GM18511 (cell line): ENCODE measurements around the gene CD7.

Source experiments
- ATAC-seq: cut with Tn5 transposase; IDR thresholded peaks from one replicate; pipeline ENCODE4 v1.9.1; 2021; ENCODE audit warnings: mild to moderate bottlenecking, moderate library complexity; ENCODE audit not compliant: unreplicated experiment

Gene CD7

GRCh38 chr17:82281502-82282238 is 35.7 kb downstream of the CD7 start:
- ATAC-seq = no peak

GRCh38 chr17:82281076-82281475 is 36.3 kb downstream of the CD7 start:
- ATAC-seq = no peak

- ATAC-seq = no peak
Observed at GRCh38 chr17:82280537-82280936, 36.9 kb downstream of the CD7 start.

GRCh38 chr17:82278786-82279391 is 38.5 kb downstream of the CD7 start:
- no peak for ATAC-seq

- no peak for ATAC-seq
Observed at GRCh38 chr17:82278308-82278707, 39.1 kb downstream of the CD7 start.

GRCh38 chr17:82277851-82278250 is 39.6 kb downstream of the CD7 start:
- ATAC-seq = no peak

- no peak for ATAC-seq
Observed at GRCh38 chr17:82276938-82277337, 40.5 kb downstream of the CD7 start.

GRCh38 chr17:82275326-82275725 is 42.1 kb downstream of the CD7 start:
- ATAC-seq = no peak

GRCh38 chr17:82274134-82275020 is 43.0 kb downstream of the CD7 start:
- ATAC-seq = no peak

- peak; percentile 86 for ATAC-seq
Observed at GRCh38 chr17:82273327-82274133, 43.9 kb downstream of the CD7 start, which contains the start of gene CSNK1D. TSS of gene CSNK1D (minus strand) at chr17:82273700. CDS start at chr17:82273381, 319 bp downstream.

GRCh38 chr17:82272495-82273326 is 44.7 kb downstream of the CD7 start:
- peak; percentile 10 for ATAC-seq

GRCh38 chr17:82271401-82271800 is 46.0 kb downstream of the CD7 start:
- no peak for ATAC-seq

- no peak for ATAC-seq
Observed at GRCh38 chr17:82270651-82271050, 46.8 kb downstream of the CD7 start.

- ATAC-seq = no peak
Observed at GRCh38 chr17:82269882-82270500, 47.4 kb downstream of the CD7 start.

GRCh38 chr17:82269138-82269881 is 48.1 kb downstream of the CD7 start:
- no peak for ATAC-seq

- no peak for ATAC-seq
Observed at GRCh38 chr17:82267575-82268379, 49.6 kb downstream of the CD7 start.

GRCh38 chr17:82266142-82266541 is 51.3 kb downstream of the CD7 start:
- no peak for ATAC-seq
